ENCODE results near the gene FLT1.

The FLT1 gene

GRCh38 chr13:28459911-28460310, 35.0 kb downstream of the FLT1 start:
- no peaks in the 10 kb centered on the region for H3K36me3 ChIP-seq (ENCODE audit: insufficient read depth)
- H3K9ac ChIP-seq = no peak overlapping the region
- no peak for TF ChIP-seq CTCF (conservative IDR thresholded peaks at IDR 0.05; ENCODE audit: low read depth, low read length)
- H3K27ac ChIP-seq = no peak overlapping the region
- H3K4me2 ChIP-seq = no peak overlapping the region
- H3K4me3 ChIP-seq (IDR thresholded peaks at IDR 0.05; ENCODE audit: insufficient read depth, low read depth, low read length) = no peak overlapping the region
- no peaks in the 10 kb centered on the region for H3K4me1 ChIP-seq (ENCODE audit: low read depth, poor library complexity, severe bottlenecking)
- H2AFZ ChIP-seq (ENCODE audit: low read depth) = no peak overlapping the region
- H3K27me3 ChIP-seq (ENCODE audit: insufficient read depth, low read depth) = no peaks in the 10 kb centered on the region
- H3K79me2 ChIP-seq (ENCODE audit: insufficient read depth, low read depth) = no peaks in the 10 kb centered on the region
- no peaks in the 10 kb centered on the region for H4K20me1 ChIP-seq (ENCODE audit: insufficient read depth)

- TF ChIP-seq CTCF (conservative IDR thresholded peaks at IDR 0.05; ENCODE audit: low read depth, low read length) = no peak
- Histone ChIP-seq H3K27ac (no peak overlapping the region), H3K4me3 (IDR thresholded peaks at IDR 0.05; ENCODE audit: insufficient read depth, low read depth, low read length) (no peak overlapping the region), H2AFZ (ENCODE audit: low read depth) (no peak overlapping the region), H3K4me1 (ENCODE audit: low read depth, poor library complexity, severe bottlenecking) (no peaks in the 10 kb centered on the region), H3K36me3 (ENCODE audit: insufficient read depth) (no peaks in the 10 kb centered on the region), H4K20me1 (ENCODE audit: insufficient read depth) (no peaks in the 10 kb centered on the region), H3K9ac (no peak overlapping the region), H3K79me2 (ENCODE audit: insufficient read depth, low read depth) (no peaks in the 10 kb centered on the region), H3K27me3 (ENCODE audit: insufficient read depth, low read depth) (no peaks in the 10 kb centered on the region), H3K4me2 (no peak overlapping the region)
Measured at GRCh38 chr13:28458608-28459007, 36.3 kb downstream of the FLT1 start.

GRCh38 chr13:28458051-28458450, 36.9 kb downstream of the FLT1 start:
- Histone ChIP-seq H3K27me3 (ENCODE audit: insufficient read depth, low read depth) (no peaks in the 10 kb centered on the region), H2AFZ (ENCODE audit: low read depth) (no peak overlapping the region), H3K4me2 (no peak overlapping the region), H3K4me3 (IDR thresholded peaks at IDR 0.05; ENCODE audit: insufficient read depth, low read depth, low read length) (no peak overlapping the region), H3K4me1 (ENCODE audit: low read depth, poor library complexity, severe bottlenecking) (no peaks in the 10 kb centered on the region), H3K79me2 (ENCODE audit: insufficient read depth, low read depth) (no peaks in the 10 kb centered on the region), H3K9ac (no peak overlapping the region), H4K20me1 (ENCODE audit: insufficient read depth) (no peaks in the 10 kb centered on the region), H3K27ac (no peak overlapping the region), H3K36me3 (ENCODE audit: insufficient read depth) (no peaks in the 10 kb centered on the region)
- TF ChIP-seq CTCF (conservative IDR thresholded peaks at IDR 0.05; ENCODE audit: low read depth, low read length) = no peak

GRCh38 chr13:28457521-28457920, 37.4 kb downstream of the FLT1 start:
- Histone ChIP-seq H3K4me3 (IDR thresholded peaks at IDR 0.05; ENCODE audit: insufficient read depth, low read depth, low read length) (no peak overlapping the region), H3K79me2 (ENCODE audit: insufficient read depth, low read depth) (no peaks in the 10 kb centered on the region), H3K27me3 (ENCODE audit: insufficient read depth, low read depth) (no peaks in the 10 kb centered on the region), H2AFZ (ENCODE audit: low read depth) (no peak overlapping the region), H3K4me1 (ENCODE audit: low read depth, poor library complexity, severe bottlenecking) (no peaks in the 10 kb centered on the region), H3K27ac (no peak overlapping the region), H4K20me1 (ENCODE audit: insufficient read depth) (no peaks in the 10 kb centered on the region), H3K4me2 (no peak overlapping the region), H3K9ac (no peak overlapping the region), H3K36me3 (ENCODE audit: insufficient read depth) (no peaks in the 10 kb centered on the region)
- TF ChIP-seq CTCF (conservative IDR thresholded peaks at IDR 0.05; ENCODE audit: low read depth, low read length) = no peak
